Fibroblast of villous mesenchyme (primary cell): ENCODE data around the gene FLT4. TPM values are rescaled to one million over a fixed set of nuclear protein-coding genes. Genes with fewer than 3 reads are reported as not detected.

Experiments used
- DNase-seq: peaks from one replicate; pipeline ENCODE4 v3.0.0-alpha.2; 2010; ENCODE audit warnings: low read depth
- H3K4me3 ChIP-seq: 2 replicates; pipeline ENCODE4 v1.5.1; 2011; ENCODE audit warnings: low read depth, mild to moderate bottlenecking, low read length
- CTCF ChIP-seq: IDR thresholded peaks from 2 replicates; pipeline ENCODE4 v1.5.1; 2012; ENCODE audit warnings: low read depth, mild to moderate bottlenecking, low read length; ENCODE audit not compliant: insufficient read depth
- total RNA-seq: library from RNA; depleted of rRNA; stranded (reverse); fragments of >200 nt; gene quantifications from 2 replicates; pipeline ENCODE4 v1.2.3, GENCODE V29; 2012

The FLT4 gene
- total RNA-seq, 1 donor = 0.43 TPM

GRCh38 chr5:180648658-180649296 is 623 bp downstream of the FLT4 start:
- TF ChIP-seq CTCF = peak; percentile 11
- H3K4me3 ChIP-seq = peak overlapping the region; percentile 21
- DNase-seq = no peak

GRCh38 chr5:180647941-180648500 is 1.4 kb downstream of the FLT4 start:
- no peak for TF ChIP-seq CTCF
- DNase-seq = no peak
- H3K4me3 ChIP-seq = no peak overlapping the region

GRCh38 chr5:180647465-180647864 is 1.9 kb downstream of the FLT4 start:
- TF ChIP-seq CTCF = no peak
- DNase-seq = no peak
- no peak overlapping the region for H3K4me3 ChIP-seq

- TF ChIP-seq CTCF = no peak
- H3K4me3 ChIP-seq = no peak overlapping the region
- no peak for DNase-seq
These were observed 2.5 kb downstream of the FLT4 start for GRCh38 chr5:180646963-180647305.

GRCh38 chr5:180646289-180646962 is 3.0 kb downstream of the FLT4 start:
- TF ChIP-seq CTCF = no peak
- H3K4me3 ChIP-seq = no peak overlapping the region
- no peak for DNase-seq

GRCh38 chr5:180645274-180646204 is 3.9 kb downstream of the FLT4 start:
- H3K4me3 ChIP-seq = no peak overlapping the region
- no peak for TF ChIP-seq CTCF
- DNase-seq = no peak
